Mucosa of stomach (tissue), 1 donor: Measurements from ENCODE around the gene FAM229B.
"Not testable (repeated sequence)": the region's sequence is repeated elsewhere in the genome, so short reads cannot be mapped to it uniquely, and the experiment has no call there.

Experiments used
- H3K27me3 ChIP-seq: one replicate; pipeline ENCODE4 v1.7.0; 2013; ENCODE audit warnings: mild to moderate bottlenecking, low read length; ENCODE audit not compliant: control insufficient read depth, insufficient read depth
- H3K36me3 ChIP-seq: one replicate; pipeline ENCODE4 v1.7.0; 2013; ENCODE audit warnings: low read length; ENCODE audit not compliant: control insufficient read depth, insufficient read depth
- H3K4me1 ChIP-seq: one replicate; pipeline ENCODE4 v1.7.0; 2013; ENCODE audit warnings: mild to moderate bottlenecking, low read length; ENCODE audit not compliant: control insufficient read depth, insufficient read depth
- H3K4me3 ChIP-seq: one replicate; pipeline ENCODE4 v1.7.0; 2013; ENCODE audit warnings: low read length
- H3K9ac ChIP-seq: one replicate; pipeline ENCODE4 v1.7.0; 2013; ENCODE audit warnings: mild to moderate bottlenecking, low read length, moderate library complexity
- H3K9me3 ChIP-seq: one replicate; pipeline ENCODE4 v1.7.0; 2013; ENCODE audit warnings: mild to moderate bottlenecking, low read length, moderate library complexity; ENCODE audit not compliant: control insufficient read depth
- donor health status: Pancreatic carcinoma.

FAM229B gene

DNA sequence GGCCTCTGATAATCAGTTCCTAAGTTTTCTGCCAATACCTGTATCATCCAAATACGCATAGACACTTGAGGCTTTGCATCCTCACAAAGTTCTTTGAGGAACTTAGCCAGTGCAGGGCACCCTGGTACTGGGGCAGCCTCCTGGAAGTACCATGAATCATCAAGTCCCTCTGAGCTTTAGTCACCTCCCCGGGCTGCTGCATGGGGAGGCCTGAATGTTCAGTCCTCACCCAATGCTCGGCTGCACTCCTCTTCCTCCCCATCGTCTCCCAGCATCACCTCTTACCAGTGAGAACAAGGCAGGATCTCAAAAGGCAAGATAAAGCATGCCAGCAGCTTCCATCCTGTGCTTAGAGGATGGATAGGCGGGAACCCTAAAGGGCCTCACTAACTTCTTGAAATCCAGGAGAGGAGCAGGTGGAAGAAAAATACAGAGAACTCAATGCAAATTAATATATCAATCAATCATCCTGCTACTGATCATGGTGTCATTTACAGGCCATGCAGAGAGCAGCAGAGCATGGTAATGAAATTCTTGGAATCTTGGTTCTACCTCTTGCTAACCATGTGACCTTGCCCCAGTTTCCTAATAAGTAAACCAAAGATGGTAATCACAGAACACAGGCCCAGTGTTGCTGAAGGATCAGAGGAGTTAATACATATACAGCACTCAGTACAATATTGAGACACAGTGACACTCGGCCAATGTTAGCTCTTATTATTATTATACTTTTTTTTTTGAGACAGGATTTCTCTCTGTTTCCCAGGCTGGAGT lies 38.2 kb upstream of the FAM229B start:
- H3K9ac ChIP-seq, result no peak overlapping the region
- H3K36me3 ChIP-seq, result no peaks in the 10 kb centered on the region
- H3K4me3 ChIP-seq, result no peak overlapping the region
- H3K9me3 ChIP-seq, result no peaks in the 10 kb centered on the region
- no peaks in the 10 kb centered on the region for H3K27me3 ChIP-seq
- H3K4me1 ChIP-seq, result no peaks in the 10 kb centered on the region

DNA sequence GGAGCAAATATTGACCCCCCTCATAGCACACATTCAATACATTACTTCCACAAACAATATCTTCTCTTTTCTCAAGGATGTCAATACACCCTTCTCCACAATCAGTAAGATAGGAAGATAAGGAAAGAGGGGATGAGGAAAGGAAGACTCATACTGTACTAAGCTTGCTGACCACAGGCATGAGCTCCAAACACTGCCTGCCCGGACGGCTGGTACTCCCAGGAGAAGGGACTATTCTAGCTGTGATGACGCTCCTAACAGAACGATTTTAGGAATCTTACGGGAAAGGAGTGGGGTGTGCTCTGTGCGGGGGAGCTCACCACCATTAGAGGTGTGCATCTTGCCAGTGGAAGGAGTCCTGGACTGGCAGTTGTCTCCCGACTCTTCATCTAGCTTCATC lies 37.4 kb upstream of the FAM229B start:
- H3K4me3 ChIP-seq, result no peak overlapping the region
- H3K9ac ChIP-seq, result no peak overlapping the region
- no peaks in the 10 kb centered on the region for H3K4me1 ChIP-seq
- H3K27me3 ChIP-seq, result no peaks in the 10 kb centered on the region
- H3K9me3 ChIP-seq, result no peaks in the 10 kb centered on the region
- H3K36me3 ChIP-seq, result no peaks in the 10 kb centered on the region

DNA sequence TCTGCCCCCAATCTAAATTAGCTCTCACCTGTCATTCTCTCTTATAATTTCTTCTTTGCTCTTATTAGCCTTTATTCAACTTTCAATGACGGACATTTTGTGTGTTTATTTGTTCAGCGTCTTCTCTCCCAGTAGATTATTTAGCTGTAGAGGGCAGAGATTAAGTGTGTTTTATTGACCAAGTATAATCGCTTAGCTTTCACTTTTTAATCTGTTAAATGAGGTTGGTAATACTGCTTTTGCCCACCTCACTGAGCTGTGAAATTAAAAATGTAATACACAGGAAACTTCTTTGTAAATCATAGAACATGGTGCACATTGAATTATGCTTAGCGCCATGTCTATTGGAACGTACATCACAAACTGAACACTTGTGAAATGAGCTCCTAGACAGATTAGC lies 37.0 kb upstream of the FAM229B start:
- Histone ChIP-seq H3K9me3 (no peaks in the 10 kb centered on the region), H3K9ac (no peak overlapping the region), H3K4me1 (no peaks in the 10 kb centered on the region), H3K27me3 (no peaks in the 10 kb centered on the region), H3K4me3 (no peak overlapping the region), H3K36me3 (no peaks in the 10 kb centered on the region)

DNA sequence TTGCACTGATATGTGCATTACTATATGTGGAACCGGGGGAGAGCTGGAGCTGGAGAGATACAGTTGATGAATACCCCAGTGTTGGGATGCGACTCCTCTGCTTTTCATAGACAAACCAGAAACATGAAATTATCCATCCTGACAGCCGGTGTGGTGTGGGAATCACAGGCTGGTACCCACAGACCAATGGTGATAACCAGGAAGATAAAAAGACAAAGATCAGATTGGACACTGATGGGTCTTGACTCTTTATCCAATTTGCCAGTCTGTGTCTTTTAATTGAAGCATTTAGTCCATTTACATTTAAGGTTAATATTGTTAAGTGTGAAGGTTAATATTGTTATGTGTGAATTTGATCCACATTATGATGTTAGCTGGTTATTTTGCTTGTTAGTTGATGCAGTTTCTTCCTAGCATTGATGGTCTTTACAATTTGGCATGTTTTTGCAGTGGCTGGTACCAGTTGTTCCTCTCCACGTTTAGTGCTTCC lies 36.1 kb upstream of the FAM229B start:
- not testable (repeated sequence) for H3K27me3 ChIP-seq, H3K9ac ChIP-seq, H3K4me3 ChIP-seq, H3K36me3 ChIP-seq, H3K9me3 ChIP-seq, H3K4me1 ChIP-seq

DNA sequence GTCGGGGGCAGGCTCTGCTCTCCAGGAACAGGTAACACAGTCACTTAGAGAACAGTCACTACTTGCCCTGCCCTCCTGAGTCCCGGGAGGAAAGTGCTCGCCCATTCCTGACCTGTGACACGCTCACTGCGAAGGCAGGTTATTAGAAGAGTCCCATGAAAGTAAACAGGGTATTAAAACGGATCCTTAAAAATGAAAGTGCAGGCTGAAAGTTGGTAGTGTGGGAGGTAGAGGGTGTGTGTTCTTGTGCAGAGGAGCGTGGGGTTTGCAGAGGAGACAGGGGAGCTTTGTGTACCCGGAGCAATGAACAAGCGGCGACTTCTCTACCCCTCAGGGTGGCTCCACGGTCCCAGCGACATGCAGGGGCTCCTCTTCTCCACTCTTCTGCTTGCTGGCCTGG lies 33.4 kb upstream of the FAM229B start, which contains the start of gene CCN6:
Gene CCN6 (plus strand): TSS at position 104 of the 400 bp plus-strand sequence. CDS start 254 bp downstream, at position 358.
- no peak within 1 kb of the TSS for H3K9ac ChIP-seq
- no peaks in the 10 kb centered on the region for H3K9me3 ChIP-seq
- no peak within 1 kb of the TSS for H3K4me3 ChIP-seq
- H3K36me3 ChIP-seq, result no peaks in the 10 kb centered on the region
- H3K4me1 ChIP-seq, result no peaks in the 10 kb centered on the region
- no peaks in the 10 kb centered on the region for H3K27me3 ChIP-seq

DNA sequence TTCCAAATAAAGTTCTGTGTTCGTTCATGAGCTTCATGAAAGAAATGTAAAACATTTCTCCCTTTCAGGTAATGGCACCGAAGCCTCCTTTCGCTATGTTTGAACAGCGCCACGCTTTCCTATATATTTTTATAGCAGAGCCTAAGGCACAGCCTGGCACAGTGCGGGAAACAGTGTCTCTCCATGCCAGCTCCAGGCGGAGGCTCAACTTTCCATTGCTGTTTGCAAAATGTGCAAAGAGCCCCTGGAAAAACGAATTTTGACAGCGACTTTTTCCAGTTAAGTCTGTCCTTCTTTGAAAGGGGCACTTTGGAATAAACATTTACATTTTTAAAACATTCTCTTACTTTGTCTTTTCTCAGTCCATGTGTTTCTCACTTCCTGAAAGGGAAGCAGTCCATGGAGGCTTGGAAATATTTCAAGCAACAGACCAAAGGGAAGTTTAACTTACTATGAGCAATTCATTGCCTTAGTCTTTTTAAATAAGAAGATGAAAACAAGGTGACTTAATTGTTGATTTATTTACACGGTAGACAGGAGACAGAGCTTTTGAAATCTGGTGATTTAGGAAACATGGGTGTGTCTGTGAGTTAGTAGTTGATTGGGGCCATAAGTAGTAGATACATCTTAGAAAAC lies 32.7 kb upstream of the FAM229B start:
- Histone ChIP-seq H3K4me3 (no peak overlapping the region), H3K9me3 (no peaks in the 10 kb centered on the region), H3K36me3 (no peaks in the 10 kb centered on the region)

DNA sequence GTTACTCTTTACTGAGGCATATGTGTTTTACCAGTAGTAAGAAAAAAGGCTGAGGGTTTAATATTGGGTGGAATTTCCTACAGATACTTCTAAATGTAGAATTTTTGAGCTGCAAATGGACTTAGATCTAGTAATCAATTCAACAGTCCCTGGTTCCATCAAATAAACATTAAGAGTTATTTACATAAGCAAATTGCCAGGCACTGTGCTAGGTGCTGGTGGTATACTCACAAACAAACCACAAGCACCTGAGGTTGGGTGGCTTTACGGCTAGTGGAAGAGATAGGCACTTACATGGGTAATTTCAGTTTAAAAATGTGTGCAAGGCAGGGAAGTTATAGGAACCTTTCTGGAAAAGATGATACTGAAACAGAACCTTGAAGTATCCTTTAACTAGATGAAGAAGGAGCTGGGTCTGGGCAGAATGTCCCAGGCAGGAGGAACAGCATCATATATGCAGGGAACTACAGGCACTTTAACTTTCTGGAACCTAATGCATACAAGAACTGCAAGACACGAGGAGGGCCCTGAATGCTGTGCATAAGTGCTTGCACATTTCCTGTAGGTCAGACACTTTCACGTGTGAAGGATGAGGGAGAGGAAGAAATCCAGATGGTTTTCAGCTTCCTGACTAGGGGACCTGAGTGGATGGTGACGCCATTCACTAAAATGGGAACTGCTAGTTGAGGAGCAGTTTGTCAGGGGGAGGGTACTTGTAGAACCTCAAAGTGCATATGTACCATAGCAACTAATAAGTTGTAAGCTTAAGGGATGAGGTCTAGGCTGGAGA lies 29.0 kb upstream of the FAM229B start:
- no peak overlapping the region for H3K4me3 ChIP-seq
- H3K4me1 ChIP-seq, result no peaks in the 10 kb centered on the region
- H3K9ac ChIP-seq, result no peak overlapping the region
- H3K27me3 ChIP-seq, result no peaks in the 10 kb centered on the region
- H3K36me3 ChIP-seq, result no peaks in the 10 kb centered on the region
- H3K9me3 ChIP-seq, result no peaks in the 10 kb centered on the region

More for the DNA sequence above, 32.7 kb upstream of the FAM229B start:
- H3K9ac ChIP-seq, result no peak overlapping the region
- no peaks in the 10 kb centered on the region for H3K4me1 ChIP-seq
- H3K27me3 ChIP-seq, result no peaks in the 10 kb centered on the region

DNA sequence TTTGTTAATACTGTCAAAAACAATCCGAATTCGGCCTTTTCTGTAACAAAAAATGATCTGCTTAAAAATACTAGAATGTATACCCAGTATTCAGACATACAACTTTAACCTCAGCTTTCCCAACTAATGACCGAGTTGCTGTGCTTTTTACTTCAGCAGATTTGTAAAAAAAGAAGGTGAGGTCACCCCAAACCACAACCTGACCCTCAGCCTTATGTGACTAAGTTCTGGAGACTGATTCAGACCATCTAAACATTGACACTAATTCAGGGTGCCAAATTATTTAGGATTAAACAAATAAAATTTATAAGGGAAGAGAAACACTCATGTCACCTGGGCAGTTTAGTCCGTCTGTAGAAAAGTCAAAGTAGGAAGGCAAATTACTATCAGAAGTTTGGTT lies 25.8 kb upstream of the FAM229B start:
- Histone ChIP-seq H3K4me1 (no peaks in the 10 kb centered on the region), H3K9ac (no peak overlapping the region), H3K27me3 (no peaks in the 10 kb centered on the region), H3K9me3 (no peaks in the 10 kb centered on the region), H3K4me3 (no peak overlapping the region), H3K36me3 (no peaks in the 10 kb centered on the region)

DNA sequence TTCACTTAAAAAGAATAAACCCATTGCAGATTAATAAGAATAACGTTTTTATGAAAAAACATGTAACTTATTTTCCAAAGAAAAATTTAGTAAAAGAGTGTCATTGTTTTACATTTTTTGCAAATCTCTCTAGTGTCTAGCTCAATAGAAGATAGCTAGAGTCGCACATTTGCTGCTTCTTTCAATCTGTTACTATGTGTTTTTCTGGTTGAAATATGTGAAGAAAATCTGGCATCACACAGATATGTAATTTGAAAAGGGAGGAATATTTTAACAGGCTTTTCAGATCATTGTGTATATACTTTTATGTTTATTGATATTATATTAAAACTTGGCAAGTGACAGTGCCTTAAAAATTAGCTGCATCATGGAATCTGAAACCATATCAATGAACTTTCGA lies 24.4 kb upstream of the FAM229B start:
- Histone ChIP-seq H3K4me3 (no peak overlapping the region), H3K9me3 (no peaks in the 10 kb centered on the region), H3K4me1 (no peaks in the 10 kb centered on the region), H3K9ac (no peak overlapping the region), H3K36me3 (no peaks in the 10 kb centered on the region), H3K27me3 (no peaks in the 10 kb centered on the region)

DNA sequence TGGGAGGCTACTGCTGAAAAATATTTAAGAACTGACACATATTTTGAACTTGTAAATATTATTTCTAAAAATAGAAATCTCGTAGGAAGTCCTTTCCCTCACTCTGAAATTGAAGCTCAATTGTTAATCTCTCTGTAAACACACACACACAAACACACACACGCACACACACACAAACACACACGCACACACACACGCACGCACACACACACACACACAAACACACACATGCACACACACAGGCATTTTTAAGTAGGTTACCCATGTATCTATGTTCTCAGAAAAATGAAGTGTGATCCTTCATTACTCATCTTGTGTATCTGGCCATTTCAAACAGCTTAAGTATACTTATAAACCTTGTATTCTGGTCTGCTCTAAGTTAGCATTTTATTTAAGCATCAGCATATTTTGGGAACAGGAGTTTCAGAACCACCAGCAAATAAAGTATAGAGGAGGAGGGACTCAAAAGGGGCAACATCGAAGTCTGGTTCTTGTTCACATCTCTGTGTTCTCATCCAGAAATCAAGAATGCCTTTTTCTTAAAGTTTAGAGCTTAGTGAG lies 21.9 kb upstream of the FAM229B start:
- no peaks in the 10 kb centered on the region for H3K27me3 ChIP-seq
- H3K9ac ChIP-seq, result no peak overlapping the region
- no peak overlapping the region for H3K4me3 ChIP-seq
- H3K36me3 ChIP-seq, result no peaks in the 10 kb centered on the region
- H3K9me3 ChIP-seq, result no peaks in the 10 kb centered on the region
- no peaks in the 10 kb centered on the region for H3K4me1 ChIP-seq

DNA sequence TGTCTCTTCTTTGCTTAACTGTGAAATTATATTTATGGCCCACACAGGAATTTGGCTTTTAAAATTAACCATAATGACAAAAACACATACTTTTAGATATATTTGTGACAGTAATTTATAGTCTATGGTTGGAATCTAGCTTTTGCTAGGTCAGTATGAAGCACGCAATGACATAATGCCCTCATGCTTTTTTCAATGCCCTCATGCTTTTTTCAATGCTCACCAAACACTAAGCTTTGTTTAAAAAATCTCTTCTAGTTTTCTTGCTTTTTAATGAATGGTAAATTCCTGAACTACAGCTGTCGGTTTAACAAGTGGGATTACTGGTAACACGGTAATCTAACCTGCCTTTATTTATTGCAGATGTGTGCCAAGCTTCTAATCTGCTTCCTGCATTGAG lies 20.8 kb upstream of the FAM229B start:
- H3K4me3 ChIP-seq, result no peak overlapping the region
- H3K9me3 ChIP-seq, result no peaks in the 10 kb centered on the region
- H3K9ac ChIP-seq, result no peak overlapping the region
- H3K36me3 ChIP-seq, result no peaks in the 10 kb centered on the region
- no peaks in the 10 kb centered on the region for H3K27me3 ChIP-seq
- H3K4me1 ChIP-seq, result no peaks in the 10 kb centered on the region

DNA sequence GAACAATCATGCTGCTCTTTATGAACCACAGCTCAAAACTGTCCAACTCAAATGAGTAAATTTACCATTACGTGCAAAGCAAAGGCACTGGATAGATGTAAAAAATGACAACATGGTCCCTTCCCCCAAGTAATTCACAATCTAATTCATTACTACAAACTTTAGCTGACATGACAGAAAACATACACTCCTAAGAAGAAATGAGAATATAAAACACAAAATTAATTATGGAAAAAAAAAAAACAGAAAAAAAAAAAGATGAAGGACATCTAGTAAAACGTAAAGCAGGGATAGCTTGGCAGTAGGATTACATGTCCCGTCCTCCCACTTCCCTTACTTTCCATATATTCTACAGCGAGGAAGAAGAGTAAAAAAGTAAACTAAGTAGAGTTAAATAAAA lies 5.8 kb upstream of the FAM229B start:
- no peak overlapping the region for H3K9ac ChIP-seq
- H3K4me3 ChIP-seq, result no peak overlapping the region
- no peaks in the 10 kb centered on the region for H3K36me3 ChIP-seq
- H3K4me1 ChIP-seq, result no peaks in the 10 kb centered on the region
- no peaks in the 10 kb centered on the region for H3K27me3 ChIP-seq
- no peaks in the 10 kb centered on the region for H3K9me3 ChIP-seq
